ENCODE data around the gene ITGAX.

ITGAX gene

GRCh38 chr16:31428638-31429247 is 73.8 kb downstream of the ITGAX start:
- POLR2A ChIA-PET = interaction anchor here (1.2 kb wide), 1 partner anchor 249 kb away, joined by 16 read pairs; the partner anchor contains the start of gene FUS
- DNase-seq (ENCODE audit: extremely low spot score) = no peak
- CTCF ChIA-PET = interaction anchor here (0.8 to 8.1 kb wide), 4 partner anchors 9 to 287 kb away, joined by 3 to 44 read pairs (median 3); partner anchors contain the start of gene ZNF843
- no peak for TF ChIP-seq CTCF (IDR thresholded peaks at IDR 0.05; ENCODE audit: control extremely low read depth, extremely low read depth, low read depth, missing control alignments)

GRCh38 chr16:31429314-31429713 is 74.3 kb downstream of the ITGAX start:
- DNase-seq (ENCODE audit: extremely low spot score) = no peak
- ChIA-PET CTCF (interaction anchor here (0.9 to 8.1 kb wide), 5 partner anchors 9 to 287 kb away, joined by 3 to 44 read pairs (median 5); partner anchors contain the start of gene ZNF843), POLR2A (no interaction called here)
- TF ChIP-seq CTCF (IDR thresholded peaks at IDR 0.05; ENCODE audit: control extremely low read depth, extremely low read depth, low read depth, missing control alignments) = no peak

- ChIA-PET POLR2A (no interaction called here), CTCF (interaction anchor here (1.2 to 8.1 kb wide), 5 partner anchors 10 to 288 kb away, joined by 3 to 44 read pairs (median 5); partner anchors contain the start of gene ZNF843)
- no peak for TF ChIP-seq CTCF (IDR thresholded peaks at IDR 0.05; ENCODE audit: control extremely low read depth, extremely low read depth, low read depth, missing control alignments)
- DNase-seq (ENCODE audit: extremely low spot score) = no peak
Measured at GRCh38 chr16:31429796-31430195, 74.8 kb downstream of the ITGAX start.

- POLR2A ChIA-PET = no interaction called here
- no peak for TF ChIP-seq CTCF (IDR thresholded peaks at IDR 0.05; ENCODE audit: control extremely low read depth, extremely low read depth, low read depth, missing control alignments)
- CTCF ChIA-PET = interaction anchor here (0.7 to 8.1 kb wide), 7 partner anchors 9 to 288 kb away, joined by 3 to 44 read pairs (median 5); partner anchors contain the start of gene ZNF843
- DNase-seq (ENCODE audit: extremely low spot score) = no peak
Measured at GRCh38 chr16:31430380-31431052, 75.5 kb downstream of the ITGAX start.

All from GM10248 (cell line).